ENCODE data around the gene OAS2. TPM values are rescaled to one million over a fixed set of nuclear protein-coding genes. Genes with fewer than 3 reads are reported as not detected.

The OAS2 gene
- polyA plus RNA-seq, 2 of the 4 experiments (the other 2 are of a cell fraction), result 0.05 to 0.19 TPM

DNA sequence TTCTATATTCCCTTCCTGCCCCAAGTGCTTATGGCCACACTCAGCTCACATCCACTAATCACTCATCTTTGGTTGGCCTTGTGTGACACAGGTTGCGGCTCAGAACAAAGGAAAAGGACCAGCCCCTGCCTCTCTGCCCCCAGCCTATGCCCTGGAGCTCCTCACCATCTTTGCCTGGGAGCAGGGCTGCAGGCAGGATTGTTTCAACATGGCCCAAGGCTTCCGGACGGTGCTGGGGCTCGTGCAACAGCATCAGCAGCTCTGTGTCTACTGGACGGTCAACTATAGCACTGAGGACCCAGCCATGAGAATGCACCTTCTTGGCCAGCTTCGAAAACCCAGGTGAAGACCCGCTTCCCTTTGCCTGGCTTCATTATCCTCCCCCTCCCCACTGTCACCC is 15.8 kb upstream of the OAS2 start:
- H3K4me3 ChIP-seq, result no peak overlapping the region
- ATAC-seq, result no peak
- CTCF ChIA-PET, result interaction anchor here (0.6 to 1.6 kb wide), 5 partner anchors 21 to 484 kb away, joined by 3 to 6 read pairs (median 4); no protein-coding TSS in a partner anchor
- FAIRE-seq, result no peak
- H3K9me3 ChIP-seq, result no peaks in the 10 kb centered on the region
- 89% methylated on average over 7 of the region's 7 CpGs for WGBS (ENCODE audit: missing lambda C conversion rate)
- no peaks in the 10 kb centered on the region for H3K4me1 ChIP-seq
- H3K4me2 ChIP-seq, result no peak overlapping the region
- no peak overlapping the region for H3K27ac ChIP-seq
- TF ChIP-seq RNF2 (IDR thresholded peaks at IDR 0.05; ENCODE audit: borderline replicate concordance, low read depth), result no peak
- TF ChIP-seq PHF8 (IDR thresholded peaks at IDR 0.05; ENCODE audit: borderline replicate concordance, low read depth), result no peak
- no peak for TF ChIP-seq RARB (CRISPR knock-in tag; IDR thresholded peaks at IDR 0.05)
- no peak for TF ChIP-seq SREBF2 (IDR thresholded peaks at IDR 0.05)
- TF ChIP-seq FOSL2 (IDR thresholded peaks at IDR 0.05), result no peak
- TF ChIP-seq FOSL2 (CRISPR knock-in tag; IDR thresholded peaks at IDR 0.05), result no peak
- POLR2A ChIA-PET, result no interaction called here
- no peak for DNase-seq (ENCODE audit: low read depth in 1 of 2, low spot score in 1 of 2)

DNA sequence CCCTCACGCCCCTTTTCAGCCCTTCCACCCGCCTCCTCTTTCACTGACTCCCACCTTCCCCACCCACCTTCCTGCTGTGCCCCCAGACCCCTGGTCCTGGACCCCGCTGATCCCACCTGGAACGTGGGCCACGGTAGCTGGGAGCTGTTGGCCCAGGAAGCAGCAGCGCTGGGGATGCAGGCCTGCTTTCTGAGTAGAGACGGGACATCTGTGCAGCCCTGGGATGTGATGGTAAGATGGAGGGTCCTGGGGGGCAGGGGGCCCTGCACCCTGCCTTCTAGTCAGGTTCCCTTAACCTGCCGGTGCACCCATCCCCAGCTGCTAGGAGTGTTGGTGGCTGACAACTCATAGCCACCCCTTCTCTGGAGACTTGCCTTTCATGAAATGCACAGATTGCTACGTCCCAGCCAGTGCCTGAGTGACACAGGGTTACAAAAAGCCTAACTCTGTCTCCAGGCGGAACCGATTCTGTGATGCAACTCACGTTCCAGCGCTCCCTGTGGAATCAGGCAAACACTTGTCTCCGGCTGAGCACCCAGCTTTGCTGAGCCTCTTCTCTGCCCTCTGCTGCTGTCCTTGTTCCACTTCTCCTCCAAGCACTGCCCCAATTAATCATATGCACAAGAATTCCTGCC is 15.0 kb upstream of the OAS2 start:
- Histone ChIP-seq H3K27ac (no peak overlapping the region), H3K4me1 (no peaks in the 10 kb centered on the region), H3K9me3 (no peaks in the 10 kb centered on the region), H3K4me2 (no peak overlapping the region), H3K4me3 (no peak overlapping the region)
- DNase-seq (ENCODE audit: low read depth in 1 of 2, low spot score in 1 of 2) (no peak), FAIRE-seq (no peak), ATAC-seq (no peak)
- ChIA-PET CTCF (interaction anchor here (0.6 to 1.5 kb wide), 4 partner anchors 10 to 485 kb away, joined by 3 to 5 read pairs (median 4); no protein-coding TSS in a partner anchor), POLR2A (no interaction called here)
- no peak for TF ChIP-seq ZFP36 (IDR thresholded peaks at IDR 0.05; ENCODE audit: borderline replicate concordance, partially characterized antibody)
- no peak for TF ChIP-seq NFE2L2 (conservative IDR thresholded peaks at IDR 0.05; ENCODE audit: low read length)
- TF ChIP-seq RFX5 (IDR thresholded peaks at IDR 0.05), result no peak
- TF ChIP-seq CEBPB (IDR thresholded peaks at IDR 0.05), result no peak
- TF ChIP-seq JUNB (IDR thresholded peaks at IDR 0.05), result no peak
- TF ChIP-seq HOXB13 (CRISPR knock-in tag; IDR thresholded peaks at IDR 0.05; ENCODE audit: low read depth), result no peak
- TF ChIP-seq TP53 (CRISPR knock-in tag; IDR thresholded peaks at IDR 0.05), result no peak
- TF ChIP-seq FOSL2 (IDR thresholded peaks at IDR 0.05), result no peak
- no peak for TF ChIP-seq FOSL2 (CRISPR knock-in tag; IDR thresholded peaks at IDR 0.05)
- no peak for TF ChIP-seq SMC3 (IDR thresholded peaks at IDR 0.05)
- TF ChIP-seq, protein P1, sequence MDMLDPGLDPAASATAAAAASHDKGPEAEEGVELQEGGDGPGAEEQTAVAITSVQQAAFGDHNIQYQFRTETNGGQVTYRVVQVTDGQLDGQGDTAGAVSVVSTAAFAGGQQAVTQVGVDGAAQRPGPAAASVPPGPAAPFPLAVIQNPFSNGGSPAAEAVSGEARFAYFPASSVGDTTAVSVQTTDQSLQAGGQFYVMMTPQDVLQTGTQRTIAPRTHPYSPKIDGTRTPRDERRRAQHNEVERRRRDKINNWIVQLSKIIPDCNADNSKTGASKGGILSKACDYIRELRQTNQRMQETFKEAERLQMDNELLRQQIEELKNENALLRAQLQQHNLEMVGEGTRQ (IDR thresholded peaks at IDR 0.05), result no peak
- TF ChIP-seq TFCP2L1 (CRISPR knock-in tag; IDR thresholded peaks at IDR 0.05), result no peak
- TF ChIP-seq, protein P2, sequence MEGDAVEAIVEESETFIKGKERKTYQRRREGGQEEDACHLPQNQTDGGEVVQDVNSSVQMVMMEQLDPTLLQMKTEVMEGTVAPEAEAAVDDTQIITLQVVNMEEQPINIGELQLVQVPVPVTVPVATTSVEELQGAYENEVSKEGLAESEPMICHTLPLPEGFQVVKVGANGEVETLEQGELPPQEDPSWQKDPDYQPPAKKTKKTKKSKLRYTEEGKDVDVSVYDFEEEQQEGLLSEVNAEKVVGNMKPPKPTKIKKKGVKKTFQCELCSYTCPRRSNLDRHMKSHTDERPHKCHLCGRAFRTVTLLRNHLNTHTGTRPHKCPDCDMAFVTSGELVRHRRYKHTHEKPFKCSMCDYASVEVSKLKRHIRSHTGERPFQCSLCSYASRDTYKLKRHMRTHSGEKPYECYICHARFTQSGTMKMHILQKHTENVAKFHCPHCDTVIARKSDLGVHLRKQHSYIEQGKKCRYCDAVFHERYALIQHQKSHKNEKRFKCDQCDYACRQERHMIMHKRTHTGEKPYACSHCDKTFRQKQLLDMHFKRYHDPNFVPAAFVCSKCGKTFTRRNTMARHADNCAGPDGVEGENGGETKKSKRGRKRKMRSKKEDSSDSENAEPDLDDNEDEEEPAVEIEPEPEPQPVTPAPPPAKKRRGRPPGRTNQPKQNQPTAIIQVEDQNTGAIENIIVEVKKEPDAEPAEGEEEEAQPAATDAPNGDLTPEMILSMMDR (IDR thresholded peaks at IDR 0.05), result no peak
- TF ChIP-seq EHMT2 (IDR thresholded peaks at IDR 0.05; ENCODE audit: low read depth), result no peak
- TF ChIP-seq JUN (IDR thresholded peaks at IDR 0.05), result no peak
- TF ChIP-seq EP300 (IDR thresholded peaks at IDR 0.05), result no peak
- TF ChIP-seq CHD2 (IDR thresholded peaks at IDR 0.05; ENCODE audit: low read length, partially characterized antibody), result no peak
- no peak for TF ChIP-seq HOXB5 (CRISPR knock-in tag; IDR thresholded peaks at IDR 0.05)
- TF ChIP-seq MAFK (IDR thresholded peaks at IDR 0.05; ENCODE audit: partially characterized antibody), result no peak
- TF ChIP-seq, protein P3, sequence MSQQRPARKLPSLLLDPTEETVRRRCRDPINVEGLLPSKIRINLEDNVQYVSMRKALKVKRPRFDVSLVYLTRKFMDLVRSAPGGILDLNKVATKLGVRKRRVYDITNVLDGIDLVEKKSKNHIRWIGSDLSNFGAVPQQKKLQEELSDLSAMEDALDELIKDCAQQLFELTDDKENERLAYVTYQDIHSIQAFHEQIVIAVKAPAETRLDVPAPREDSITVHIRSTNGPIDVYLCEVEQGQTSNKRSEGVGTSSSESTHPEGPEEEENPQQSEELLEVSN (IDR thresholded peaks at IDR 0.05; ENCODE audit: borderline replicate concordance, low read depth), result no peak
- no peak for TF ChIP-seq ZC3H11A (IDR thresholded peaks at IDR 0.05)
- 93% methylated on average over 11 of the region's 14 CpGs for WGBS (ENCODE audit: missing lambda C conversion rate)

Measured in A549 (cell line).